ENCODE results near the gene MRAP2. TPM values are rescaled to one million over a fixed set of nuclear protein-coding genes. Genes with fewer than 3 reads are reported as not detected.

MRAP2 gene
- total RNA-seq, 2 experiments from 2014 or later = not detected

DNA sequence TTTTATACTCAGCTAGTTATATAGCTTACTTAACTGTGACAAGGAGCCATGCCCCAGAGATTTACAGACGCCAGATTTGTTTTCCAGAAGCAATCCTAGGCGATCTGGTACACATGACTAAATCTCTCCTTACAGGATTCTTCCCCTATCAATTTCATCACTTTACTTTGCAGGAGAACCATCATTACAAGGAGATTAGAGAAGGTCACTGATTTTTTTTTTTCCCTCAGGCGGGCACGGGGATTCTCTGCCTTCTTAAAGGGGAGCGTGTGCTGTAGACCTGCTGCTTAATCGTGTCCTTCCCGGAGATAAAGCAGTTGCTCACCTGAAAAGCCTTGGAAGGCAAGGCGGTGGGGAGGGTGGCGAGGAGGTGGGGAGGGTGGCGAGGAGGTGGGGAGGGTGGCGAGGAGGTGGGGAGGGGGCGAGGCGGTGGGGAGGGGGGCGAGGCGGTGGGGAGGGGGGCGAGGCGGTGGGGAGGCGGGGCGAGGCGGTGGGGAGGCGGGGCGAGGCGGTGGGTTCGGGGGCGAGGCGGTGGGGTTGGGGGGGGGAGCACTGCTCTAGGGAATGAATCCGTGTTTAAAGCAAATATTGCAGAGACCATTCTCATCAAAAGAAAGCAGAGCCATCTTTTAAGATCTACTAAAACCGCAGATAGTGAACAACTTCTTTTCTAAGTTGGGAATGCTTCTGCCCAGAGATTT, 14.3 kb upstream of the MRAP2 start:
- TF ChIP-seq EZH2phosphoT487 (IDR thresholded peaks at IDR 0.05; ENCODE audit: borderline replicate concordance, low read depth, low read length) = no peak
- TF ChIP-seq, protein P1, sequence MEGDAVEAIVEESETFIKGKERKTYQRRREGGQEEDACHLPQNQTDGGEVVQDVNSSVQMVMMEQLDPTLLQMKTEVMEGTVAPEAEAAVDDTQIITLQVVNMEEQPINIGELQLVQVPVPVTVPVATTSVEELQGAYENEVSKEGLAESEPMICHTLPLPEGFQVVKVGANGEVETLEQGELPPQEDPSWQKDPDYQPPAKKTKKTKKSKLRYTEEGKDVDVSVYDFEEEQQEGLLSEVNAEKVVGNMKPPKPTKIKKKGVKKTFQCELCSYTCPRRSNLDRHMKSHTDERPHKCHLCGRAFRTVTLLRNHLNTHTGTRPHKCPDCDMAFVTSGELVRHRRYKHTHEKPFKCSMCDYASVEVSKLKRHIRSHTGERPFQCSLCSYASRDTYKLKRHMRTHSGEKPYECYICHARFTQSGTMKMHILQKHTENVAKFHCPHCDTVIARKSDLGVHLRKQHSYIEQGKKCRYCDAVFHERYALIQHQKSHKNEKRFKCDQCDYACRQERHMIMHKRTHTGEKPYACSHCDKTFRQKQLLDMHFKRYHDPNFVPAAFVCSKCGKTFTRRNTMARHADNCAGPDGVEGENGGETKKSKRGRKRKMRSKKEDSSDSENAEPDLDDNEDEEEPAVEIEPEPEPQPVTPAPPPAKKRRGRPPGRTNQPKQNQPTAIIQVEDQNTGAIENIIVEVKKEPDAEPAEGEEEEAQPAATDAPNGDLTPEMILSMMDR (conservative IDR thresholded peaks at IDR 0.05; ENCODE audit: low read length) = no peak
- no peaks in the 10 kb centered on the region for H3K9me2 ChIP-seq (ENCODE audit: insufficient read depth, low read length)
- no peak overlapping the region for H3K4me3 ChIP-seq (ENCODE audit: low read depth, low read length, poor library complexity, severe bottlenecking)
- H4K20me1 ChIP-seq (ENCODE audit: insufficient read depth, low read length) = no peaks in the 10 kb centered on the region
- DNase-seq (ENCODE audit: low spot score) = no peak
- no TSS peak for BruUV-seq (replicated peaks)
- H3K4me2 ChIP-seq (ENCODE audit: low read length) = no peak overlapping the region
- H2AFZ ChIP-seq (ENCODE audit: low read length) = no peak overlapping the region
- no peaks in the 10 kb centered on the region for H3K79me2 ChIP-seq (ENCODE audit: insufficient read depth, low read depth, low read length)
- ChIA-PET POLR2A (interaction anchor here (0.7 kb wide), 1 partner anchor 100 kb away, joined by 3 read pairs; no protein-coding TSS in a partner anchor), CTCF (ENCODE audit: unreplicated experiment) (no interaction called here)
- no peaks in the 10 kb centered on the region for H3K9me3 ChIP-seq (ENCODE audit: low read length)
- H3K4me1 ChIP-seq (ENCODE audit: insufficient read depth, low read length, poor library complexity, severe bottlenecking) = no peaks in the 10 kb centered on the region
- H3K36me3 ChIP-seq (ENCODE audit: insufficient read depth, low read length) = no peaks in the 10 kb centered on the region
- H3K27ac ChIP-seq (ENCODE audit: low read depth, low read length, poor library complexity, severe bottlenecking) = no peak overlapping the region
- intact Hi-C loops (cut with micrococcal nuclease; ENCODE audit: unreplicated experiment) = no loop called here

GRCh38 chr6:84019842-84020211, 13.7 kb upstream of the MRAP2 start:
- ChIA-PET CTCF (ENCODE audit: unreplicated experiment) (no interaction called here), POLR2A (interaction anchor here (0.7 kb wide), 1 partner anchor 99 kb away, joined by 3 read pairs; no protein-coding TSS in a partner anchor)
- BruUV-seq (replicated peaks) = no TSS peak
- no peak overlapping the region for H3K27ac ChIP-seq (ENCODE audit: low read depth, low read length, poor library complexity, severe bottlenecking)
- no peak for DNase-seq (ENCODE audit: low spot score)
- TF ChIP-seq EZH2phosphoT487 (IDR thresholded peaks at IDR 0.05; ENCODE audit: borderline replicate concordance, low read depth, low read length) = no peak
- TF ChIP-seq, protein P1 (conservative IDR thresholded peaks at IDR 0.05; ENCODE audit: low read length) = no peak
- H3K9me3 ChIP-seq (ENCODE audit: low read length) = no peaks in the 10 kb centered on the region
- no peaks in the 10 kb centered on the region for H3K36me3 ChIP-seq (ENCODE audit: insufficient read depth, low read length)
- no peaks in the 10 kb centered on the region for H3K4me1 ChIP-seq (ENCODE audit: insufficient read depth, low read length, poor library complexity, severe bottlenecking)
- no peaks in the 10 kb centered on the region for H3K9me2 ChIP-seq (ENCODE audit: insufficient read depth, low read length)
- H3K4me2 ChIP-seq (ENCODE audit: low read length) = no peak overlapping the region
- H3K4me3 ChIP-seq (ENCODE audit: low read depth, low read length, poor library complexity, severe bottlenecking) = no peak overlapping the region
- no peak overlapping the region for H2AFZ ChIP-seq (ENCODE audit: low read length)
- no peaks in the 10 kb centered on the region for H3K79me2 ChIP-seq (ENCODE audit: insufficient read depth, low read depth, low read length)
- intact Hi-C loops (cut with micrococcal nuclease; ENCODE audit: unreplicated experiment) = no loop called here
- no peaks in the 10 kb centered on the region for H4K20me1 ChIP-seq (ENCODE audit: insufficient read depth, low read length)

- no peak for TF ChIP-seq EZH2phosphoT487 (IDR thresholded peaks at IDR 0.05; ENCODE audit: borderline replicate concordance, low read depth, low read length)
- intact Hi-C loops (cut with micrococcal nuclease; ENCODE audit: unreplicated experiment) = no loop called here
- Histone ChIP-seq H3K9me3 (ENCODE audit: low read length) (no peaks in the 10 kb centered on the region), H3K27ac (ENCODE audit: low read depth, low read length, poor library complexity, severe bottlenecking) (no peak overlapping the region), H3K9me2 (ENCODE audit: insufficient read depth, low read length) (no peaks in the 10 kb centered on the region), H3K4me1 (ENCODE audit: insufficient read depth, low read length, poor library complexity, severe bottlenecking) (no peaks in the 10 kb centered on the region), H3K36me3 (ENCODE audit: insufficient read depth, low read length) (no peaks in the 10 kb centered on the region), H3K79me2 (ENCODE audit: insufficient read depth, low read depth, low read length) (no peaks in the 10 kb centered on the region), H4K20me1 (ENCODE audit: insufficient read depth, low read length) (no peaks in the 10 kb centered on the region), H2AFZ (ENCODE audit: low read length) (no peak overlapping the region), H3K4me3 (ENCODE audit: low read depth, low read length, poor library complexity, severe bottlenecking) (no peak overlapping the region), H3K4me2 (ENCODE audit: low read length) (no peak overlapping the region)
- no peak for DNase-seq (ENCODE audit: low spot score)
- ChIA-PET POLR2A (interaction anchor here (0.9 kb wide), 1 partner anchor 13 kb away, joined by 6 read pairs; no protein-coding TSS in a partner anchor), CTCF (ENCODE audit: unreplicated experiment) (no interaction called here)
- BruUV-seq (replicated peaks) = no TSS peak
These were observed 11.9 kb upstream of the MRAP2 start for GRCh38 chr6:84021625-84022024.

Measured in OCI-LY7 (cell line).